HepG2 (cell line): Measurements from ENCODE around the gene MAP3K14. TPM values are rescaled to one million over a fixed set of nuclear protein-coding genes. Genes with fewer than 3 reads are reported as not detected.

ENCODE experiments used
- ARID5B ChIP-seq: IDR thresholded peaks from 2 replicates; pipeline ENCODE4 v1.4.0; 2020; ENCODE audit warnings: mild to moderate bottlenecking, missing genetic modification reagents
- BCL3 ChIP-seq: sonication (generic); formaldehyde crosslinking; IDR thresholded peaks from 2 replicates; pipeline ENCODE4 v1.5.1; 2020; ENCODE audit warnings: mild to moderate bottlenecking, missing genetic modification reagents, moderate library complexity
- CCDC6 ChIP-seq: sonication (generic); formaldehyde crosslinking; IDR thresholded peaks from 2 replicates; pipeline ENCODE4 v1.8.1; 2022; ENCODE audit warnings: mild to moderate bottlenecking, missing genetic modification reagents, moderate library complexity
- DNMT1 ChIP-seq: sonication (generic); formaldehyde crosslinking; IDR thresholded peaks from 2 replicates; pipeline ENCODE4 v1.5.1; 2020; ENCODE audit warnings: mild to moderate bottlenecking, missing genetic modification reagents
- EP300 ChIP-seq, 3 experiments: sonication (generic) in 1 of 3; formaldehyde crosslinking in 1 of 3; IDR thresholded peaks; 2 replicates each; pipeline versions ENCODE4 v1.5.1 to v1.6.1; 2011 to 2020; ENCODE audit warnings: low read depth in 2 of 3, low read length in 2 of 3, borderline replicate concordance in 1 of 3, improper control_type of control experiment in 1 of 3, mild to moderate bottlenecking in 1 of 3, missing genetic modification reagents in 1 of 3, moderate library complexity in 1 of 3
- GRHL1 ChIP-seq: sonication (generic); formaldehyde crosslinking; conservative IDR thresholded peaks from 2 replicates; pipeline ENCODE4 v1.8.0; 2022; ENCODE audit warnings: missing genetic modification reagents
- KDM5B ChIP-seq: sonication (generic); formaldehyde crosslinking; IDR thresholded peaks from 2 replicates; pipeline ENCODE4 v1.4.0; 2020; ENCODE audit warnings: missing genetic modification reagents, mild to moderate bottlenecking, borderline replicate concordance
- MTF2 ChIP-seq: sonication (generic); formaldehyde crosslinking; IDR thresholded peaks from 2 replicates; pipeline ENCODE4 v1.5.0; 2020; ENCODE audit warnings: missing genetic modification reagents, borderline replicate concordance
- PPARG ChIP-seq: conservative IDR thresholded peaks from 2 replicates; pipeline ENCODE4 v1.6.1; 2016; ENCODE audit warnings: missing biosample characterization, missing genetic modification reagents
- RNF2 ChIP-seq: fragments of 450-650 bp; conservative IDR thresholded peaks from 2 replicates; pipeline ENCODE4 v1.6.1; 2016; ENCODE audit warnings: low read depth
- SRSF4 ChIP-seq: fragments of 200-400 bp; formaldehyde crosslinking; IDR thresholded peaks from one replicate; pipeline ENCODE4 v1.6.1; 2018; ENCODE audit warnings: mild to moderate bottlenecking, low read depth, low read length, moderate library complexity; ENCODE audit not compliant: poor library complexity, severe bottlenecking
- ZNF160 ChIP-seq: sonication (generic); formaldehyde crosslinking; IDR thresholded peaks from 2 replicates; pipeline ENCODE4 v1.8.0; 2022; ENCODE audit warnings: mild to moderate bottlenecking, inconsistent platforms, missing genetic modification reagents
- ZNF225 ChIP-seq: sonication (generic); formaldehyde crosslinking; IDR thresholded peaks from 2 replicates; pipeline ENCODE4 v1.4.0; 2020; ENCODE audit warnings: mild to moderate bottlenecking, missing genetic modification reagents
- ZNF260 ChIP-seq: sonication (generic); formaldehyde crosslinking; IDR thresholded peaks from 2 replicates; pipeline ENCODE4 v1.4.0; 2020; ENCODE audit warnings: missing genetic modification reagents, low read depth, mild to moderate bottlenecking, borderline replicate concordance
- ZNF33A ChIP-seq: sonication (generic); formaldehyde crosslinking; IDR thresholded peaks from 2 replicates; pipeline ENCODE4 v1.5.1; 2020; ENCODE audit warnings: missing genetic modification reagents, mild to moderate bottlenecking, moderate library complexity, borderline replicate concordance
- ZNF605 ChIP-seq: sonication (generic); formaldehyde crosslinking; IDR thresholded peaks from 2 replicates; pipeline ENCODE4 v1.8.0; 2022; ENCODE audit warnings: mild to moderate bottlenecking, missing genetic modification reagents
- polyA plus RNA-seq, 8 experiments: library from polyadenylated mRNA; depleted of rRNA in 3 of 8; stranded (reverse) in 7 of 8; unstranded in 1 of 8; fragments of >200 nt; fragmentation: Illumina TruSeq in 4 of 8; extraction: Trizol in 4 of 8; gene quantifications; 2 replicates each; pipeline versions ENCODE4 v1.2.1 to v1.2.3, GENCODE V29; 2011 to 2016; ENCODE audit warnings: low read depth in 4 of 8, missing spikeins in 1 of 8, mixed read lengths in 1 of 8; ENCODE audit not compliant: insufficient read depth in 1 of 8
- total RNA-seq, 5 experiments: library from RNA; depleted of rRNA; stranded (reverse); fragments of >200 nt; fragmentation: Illumina TruSeq; extraction: Trizol; gene quantifications; 2 replicates each; pipeline ENCODE4 v1.2.3, GENCODE V29; 2016; ENCODE audit warnings: low read depth in 1 of 5
- TF ChIP-seq, protein P1 (sequence below): sonication (generic); formaldehyde crosslinking; IDR thresholded peaks from 2 replicates; pipeline ENCODE4 v1.8.0; 2023; ENCODE audit warnings: mild to moderate bottlenecking, missing genetic modification reagents
- TF ChIP-seq, protein P2 (sequence below): sonication (generic); formaldehyde crosslinking; IDR thresholded peaks from 2 replicates; pipeline ENCODE4 v1.4.0; 2020; ENCODE audit warnings: low read depth, mild to moderate bottlenecking, missing genetic modification reagents

MAP3K14 gene
- total and polyA plus RNA-seq, 2 of the 13 experiments (the other 11 are each of a cell fraction or from before 2014, with no cell fraction given) = 2.6 TPM

DNA sequence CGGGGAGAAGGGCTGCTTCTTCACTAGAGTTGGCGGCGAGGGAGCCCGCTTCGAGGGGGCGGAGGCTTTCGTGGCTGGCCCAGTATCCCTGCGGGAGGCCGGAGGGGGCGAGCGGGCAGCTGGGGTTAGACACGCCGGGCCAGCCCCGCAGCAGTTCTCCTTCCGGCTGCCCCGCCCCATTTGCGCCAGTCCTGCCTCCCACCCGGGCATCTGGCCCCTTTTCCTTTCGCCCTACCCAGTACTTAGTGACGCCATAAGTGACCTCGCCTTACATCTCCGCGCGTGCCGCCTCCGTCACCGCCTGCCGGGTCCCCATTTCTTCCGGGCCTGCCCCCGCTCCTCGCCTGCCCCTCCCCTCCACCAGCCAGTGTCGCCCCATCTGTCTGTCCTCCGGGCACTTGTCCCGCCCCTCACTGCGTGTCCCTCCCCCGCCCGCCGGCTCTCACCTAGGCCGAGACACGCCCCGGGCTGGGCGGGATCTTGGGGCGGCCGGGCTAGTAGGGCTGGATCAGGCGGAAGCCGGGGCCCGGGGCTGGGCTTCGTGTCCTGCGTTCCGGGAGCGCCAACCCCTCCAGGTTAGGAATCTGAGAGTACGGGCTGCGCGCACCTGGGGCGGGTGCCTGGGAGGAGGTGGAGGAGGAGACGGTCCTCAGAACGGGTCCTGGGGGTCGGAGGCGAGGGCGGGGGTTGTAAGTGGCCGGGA is 69.2 kb downstream of the MAP3K14 start (continued):
- TF ChIP-seq PPARG (CRISPR knock-in tag) (no peak), ZNF225 (CRISPR knock-in tag) (no peak), ZNF160 (CRISPR knock-in tag) (0 out of 2 replicates have a peak, but pooled peaks have one; percentile 45), MTF2 (CRISPR knock-in tag) (no peak), BCL3 (CRISPR knock-in tag) (peak; percentile 62; the same call in 1 of the 2 replicates), EP300 (IDR thresholded peaks at IDR 0.05; ENCODE audit: low read depth in 2 of 2, low read length in 2 of 2) (no peak), EP300 (CRISPR knock-in tag; IDR thresholded peaks at IDR 0.05; ENCODE audit: borderline replicate concordance) (no peak), ARID5B (CRISPR knock-in tag) (0 out of 2 replicates have a peak, but pooled peaks have one; percentile 42), SRSF4 (no peak), GRHL1 (no peak), ZNF260 (CRISPR knock-in tag) (no peak), KDM5B (CRISPR knock-in tag) (peak; percentile 39), ZNF605 (CRISPR knock-in tag) (no peak; the same call in 1 of the 2 replicates), CCDC6 (CRISPR knock-in tag) (peak; percentile 44), DNMT1 (CRISPR knock-in tag) (no peak), RNF2 (no peak), ZNF33A (CRISPR knock-in tag) (no peak)
- TF ChIP-seq, protein P1, sequence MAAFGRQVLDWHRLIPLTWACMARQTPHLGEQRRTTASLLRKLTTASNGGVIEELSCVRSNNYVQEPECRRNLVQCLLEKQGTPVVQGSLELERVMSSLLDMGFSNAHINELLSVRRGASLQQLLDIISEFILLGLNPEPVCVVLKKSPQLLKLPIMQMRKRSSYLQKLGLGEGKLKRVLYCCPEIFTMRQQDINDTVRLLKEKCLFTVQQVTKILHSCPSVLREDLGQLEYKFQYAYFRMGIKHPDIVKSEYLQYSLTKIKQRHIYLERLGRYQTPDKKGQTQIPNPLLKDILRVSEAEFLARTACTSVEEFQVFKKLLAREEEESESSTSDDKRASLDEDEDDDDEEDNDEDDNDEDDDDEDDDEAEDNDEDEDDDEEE = 0 out of 2 replicates have a peak, but pooled peaks have one; percentile 18
- TF ChIP-seq, protein P2, sequence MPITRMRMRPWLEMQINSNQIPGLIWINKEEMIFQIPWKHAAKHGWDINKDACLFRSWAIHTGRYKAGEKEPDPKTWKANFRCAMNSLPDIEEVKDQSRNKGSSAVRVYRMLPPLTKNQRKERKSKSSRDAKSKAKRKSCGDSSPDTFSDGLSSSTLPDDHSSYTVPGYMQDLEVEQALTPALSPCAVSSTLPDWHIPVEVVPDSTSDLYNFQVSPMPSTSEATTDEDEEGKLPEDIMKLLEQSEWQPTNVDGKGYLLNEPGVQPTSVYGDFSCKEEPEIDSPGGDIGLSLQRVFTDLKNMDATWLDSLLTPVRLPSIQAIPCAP (CRISPR knock-in tag) = no peak
